IMR-90 (cell line): ENCODE data around the gene FRMD6. TPM values are rescaled to one million over a fixed set of nuclear protein-coding genes. Genes with fewer than 3 reads are reported as not detected.

Experiments used
- ATAC-seq: fragments of 200-7000 bp; cut with Tn5 transposase; 2 replicates; pipeline ENCODE4 v1.9.1; 2020; ENCODE audit warnings: low read depth, mild to moderate bottlenecking, moderate library complexity
- BruUV-seq: library from RNA; stranded (reverse); fragments of 400-500 nt; replicated peaks from 2 replicates; lab custom pipeline; 2021; lab: Mats Ljungman, UMichigan
- CTCF ChIA-PET: fragments of 300-600 bp; formaldehyde crosslinking; extraction: SDS; loops from one replicate; lab custom pipeline; 2021; ENCODE audit warnings: antibody characterized with exemption; lab: Yijun Ruan, JAX
- POLR2A ChIA-PET: fragments of 300-600 bp; sonication (Branson Sonifier 250); formaldehyde crosslinking; loops from one replicate; lab custom pipeline; 2022; ENCODE audit warnings: antibody characterized with exemption; ENCODE audit not compliant: unreplicated experiment; lab: Charles Lee
- DNase-seq: peaks from one replicate; pipeline ENCODE4 v3.0.0; 2013
- H2AFZ ChIP-seq: replicated peaks from 2 replicates; pipeline ENCODE3; 2013; ENCODE audit warnings: low read length, mild to moderate bottlenecking; ENCODE audit not compliant: poor library complexity
- H2AK5ac ChIP-seq: 2 replicates; pipeline ENCODE4 v1.6.1; 2013; ENCODE audit warnings: low read depth, low read length, inconsistent platforms
- H2AK9ac ChIP-seq: replicated peaks from 2 replicates; pipeline ENCODE3; 2013; ENCODE audit warnings: mild to moderate bottlenecking, low read depth, low read length, moderate library complexity; ENCODE audit not compliant: poor library complexity
- H2BK120ac ChIP-seq: 2 replicates; pipeline ENCODE4 v1.6.1; 2013; ENCODE audit warnings: low read depth, low read length, inconsistent platforms
- H2BK15ac ChIP-seq: 3 replicates; pipeline ENCODE4 v1.6.1; 2013; ENCODE audit warnings: low read depth, low read length, inconsistent platforms
- H2BK20ac ChIP-seq: 2 replicates; pipeline ENCODE4 v1.6.1; 2013; ENCODE audit warnings: low read depth, mild to moderate bottlenecking, inconsistent platforms, low read length, moderate library complexity
- H2BK5ac ChIP-seq: 2 replicates; pipeline ENCODE4 v1.6.1; 2013; ENCODE audit warnings: mild to moderate bottlenecking, low read depth, low read length, inconsistent platforms; ENCODE audit not compliant: poor library complexity, severe bottlenecking
- H3K14ac ChIP-seq: replicated peaks from 2 replicates; pipeline ENCODE4 v1.6.1; 2013; ENCODE audit warnings: low read depth, low read length, inconsistent platforms
- H3K18ac ChIP-seq: 2 replicates; pipeline ENCODE4 v1.6.1; 2013; ENCODE audit warnings: low read depth, low read length, control low read depth
- H3K23ac ChIP-seq: 2 replicates; pipeline ENCODE4 v1.6.1; 2013; ENCODE audit warnings: low read depth, low read length, inconsistent platforms
- H3K27ac ChIP-seq: 2 replicates; pipeline ENCODE4 v1.5.1; 2013; ENCODE audit warnings: mild to moderate bottlenecking, control low read depth, low read length; ENCODE audit not compliant: insufficient read depth
- H3K27me3 ChIP-seq: 2 replicates; pipeline ENCODE4 v1.6.1; 2013; ENCODE audit warnings: low read length; ENCODE audit not compliant: control insufficient read depth, insufficient read depth
- H3K36me3 ChIP-seq: 2 replicates; pipeline ENCODE4 v1.6.1; 2013; ENCODE audit warnings: low read length, mixed read lengths; ENCODE audit not compliant: control insufficient read depth, insufficient read depth
- H3K4ac ChIP-seq: 2 replicates; pipeline ENCODE4 v1.6.1; 2013; ENCODE audit warnings: low read depth, low read length, inconsistent platforms
- H3K4me1 ChIP-seq: 2 replicates; pipeline ENCODE4 v1.6.1; 2013; ENCODE audit warnings: low read length, mixed read lengths; ENCODE audit not compliant: control insufficient read depth, insufficient read depth
- H3K4me2 ChIP-seq: 2 replicates; pipeline ENCODE4 v1.6.1; 2013; ENCODE audit warnings: low read depth, mild to moderate bottlenecking, control low read depth, low read length, moderate library complexity
- H3K4me3 ChIP-seq: 2 replicates; pipeline ENCODE4 v1.5.1; 2013; ENCODE audit warnings: low read depth, mild to moderate bottlenecking, control low read depth, low read length, moderate library complexity; ENCODE audit not compliant: insufficient read depth
- H3K56ac ChIP-seq: 2 replicates; pipeline ENCODE4 v1.6.1; 2013; ENCODE audit warnings: low read length, inconsistent platforms; ENCODE audit not compliant: insufficient read depth; ENCODE audit errors: extremely low read depth
- H3K79me1 ChIP-seq, 2 experiments: 2 replicates each; pipeline ENCODE4 v1.6.1; 2013; ENCODE audit warnings: low read length in 2 of 2, inconsistent platforms in 1 of 2, low read depth in 1 of 2
- H3K9ac ChIP-seq: 2 replicates; pipeline ENCODE4 v1.6.1; 2013; ENCODE audit warnings: low read depth, low read length, control low read depth
- H3K9me1 ChIP-seq: 2 replicates; pipeline ENCODE4 v1.6.1; 2013; ENCODE audit warnings: low read length, inconsistent platforms; ENCODE audit not compliant: insufficient read depth
- H3K9me3 ChIP-seq: 2 replicates; pipeline ENCODE4 v1.6.1; 2013; ENCODE audit warnings: low read length; ENCODE audit not compliant: control insufficient read depth, insufficient read depth
- H4K20me1 ChIP-seq: 2 replicates; pipeline ENCODE4 v1.6.1; 2013; ENCODE audit warnings: low read length, inconsistent platforms; ENCODE audit not compliant: insufficient read depth
- H4K5ac ChIP-seq: 2 replicates; pipeline ENCODE4 v1.6.1; 2013; ENCODE audit warnings: mild to moderate bottlenecking, low read depth, low read length, control low read depth
- H4K8ac ChIP-seq, 2 experiments: 2 replicates each; pipeline ENCODE4 v1.6.1; 2013; ENCODE audit warnings: low read depth in 2 of 2, low read length in 2 of 2, control low read depth in 1 of 2, inconsistent platforms in 1 of 2
- H4K91ac ChIP-seq: 2 replicates; pipeline ENCODE4 v1.6.1; 2013; ENCODE audit warnings: low read depth, low read length, inconsistent platforms; ENCODE audit not compliant: insufficient read depth
- CEBPB ChIP-seq: IDR thresholded peaks from 2 replicates; pipeline ENCODE4 v1.6.1; 2012; ENCODE audit warnings: low read depth, low read length, improper control_type of control experiment
- CTCF ChIP-seq: conservative IDR thresholded peaks from 2 replicates; pipeline ENCODE4 v1.5.1; 2012; ENCODE audit warnings: mild to moderate bottlenecking, low read depth, low read length, improper control_type of control experiment
- MXI1 ChIP-seq: IDR thresholded peaks from 2 replicates; pipeline ENCODE4 v1.6.1; 2012; ENCODE audit warnings: low read depth, mild to moderate bottlenecking, low read length, moderate library complexity, borderline replicate concordance
- POLR2A ChIP-seq: IDR thresholded peaks from 2 replicates; pipeline ENCODE4 v1.6.1; 2012; ENCODE audit warnings: mild to moderate bottlenecking, low read depth, low read length
- RAD21 ChIP-seq: IDR thresholded peaks from 2 replicates; pipeline ENCODE4 v1.6.1; 2012; ENCODE audit warnings: low read length, improper control_type of control experiment
- RCOR1 ChIP-seq: IDR thresholded peaks from 2 replicates; pipeline ENCODE4 v1.6.1; 2012; ENCODE audit warnings: mild to moderate bottlenecking, low read length, improper control_type of control experiment; ENCODE audit not compliant: insufficient replicate concordance
- RFX5 ChIP-seq: IDR thresholded peaks from 2 replicates; pipeline ENCODE4 v1.8.0; 2012; ENCODE audit warnings: low read depth, mild to moderate bottlenecking, low read length, moderate library complexity
- SMC3 ChIP-seq: fragments of 150-350 bp; IDR thresholded peaks from 2 replicates; pipeline ENCODE4 v1.6.1; 2016; ENCODE audit warnings: low read depth, mild to moderate bottlenecking, antibody characterized with exemption, low read length, moderate library complexity
- USF2 ChIP-seq: fragments of 150-350 bp; IDR thresholded peaks from 2 replicates; pipeline ENCODE4 v1.6.1; 2017; ENCODE audit warnings: mild to moderate bottlenecking, antibody characterized with exemption, low read length, low read depth
- WGBS, 2 experiments: methylation state at CpG; one replicate each; pipeline versions ENCODE4 v1.1.5 to v1.1.7; 2013; ENCODE audit warnings: missing lambda C conversion rate in 2 of 2; ENCODE audit not compliant: insufficient read length in 1 of 2; ENCODE audit errors: extremely low coverage in 2 of 2; 5-methylcytosine and 5-hydroxymethylcytosine counted together
- dilution Hi-C: fragments of 300-500 bp; cut with HindIII; formaldehyde crosslinking; loops from one replicate; pipeline ENCODE4 v1.14.3; 2018; ENCODE audit warnings: low sequenced_read_pairs; ENCODE audit not compliant: unreplicated experiment
- in situ Hi-C: fragments of 300-500 bp; cut with MboI; formaldehyde crosslinking; loops from 3 replicates; pipeline ENCODE4 v1.14.3; 2019; ENCODE audit warnings: low sequenced_read_pairs, inconsistent platforms, mixed read lengths
- intact Hi-C: fragments of 100-400 bp; cut with micrococcal nuclease; formaldehyde crosslinking; loops from 2 replicates; pipeline ENCODE4 v1.10.0; 2022
- polyA plus RNA-seq, 3 experiments: library from polyadenylated mRNA; depleted of rRNA; stranded (reverse); fragments of >200 nt; gene quantifications; 2 replicates each; pipeline ENCODE4 v1.2.3, GENCODE V29; 2012; ENCODE audit warnings: low replicate concordance in 1 of 3
- total RNA-seq: library from RNA; depleted of rRNA; stranded (reverse); fragments of >200 nt; gene quantifications from 2 replicates; pipeline ENCODE4 v1.2.3, GENCODE V29; 2012

The FRMD6 gene
- total and polyA plus RNA-seq, 2 of the 4 experiments (the other 2 are of a cell fraction): 243 to 682 TPM

GRCh38 chr14:51639668-51640316, 11.9 kb upstream of the FRMD6 start:
- Histone ChIP-seq H3K36me3 (peaks cover 2% of the 10 kb centered on the region; the same call in 1 of the 2 replicates), H3K9me1 (peaks cover 15% of the 10 kb centered on the region), H3K9ac (no peak overlapping the region), H4K20me1 (peaks cover 3% of the 10 kb centered on the region; the same call in 1 of the 2 replicates), H2AK5ac (no peak overlapping the region), H3K27ac (no peak overlapping the region), H3K56ac (no peak overlapping the region), H3K79me1 (peaks cover 12 to 54% of the 10 kb centered on the region in 2 experiments; a peak in 3 of 4 replicates), H3K9me3 (no peaks in the 10 kb centered on the region), H3K4me1 (peaks cover 10% of the 10 kb centered on the region), H3K18ac (no peak overlapping the region), H3K4me3 (no peak overlapping the region), H2AFZ (no peak overlapping the region), H3K27me3 (no peaks in the 10 kb centered on the region), H3K4ac (no peak overlapping the region), H2BK120ac (no peak overlapping the region), H2AK9ac (no peak overlapping the region), H2BK20ac (no peak overlapping the region), H3K4me2 (no peak overlapping the region), H4K91ac (no peak overlapping the region), H3K14ac (no peak overlapping the region), H3K23ac (no peak overlapping the region), H4K5ac (no peak overlapping the region), H4K8ac (no peak overlapping the region), H2BK15ac (no peak overlapping the region), H2BK5ac (no peak overlapping the region)
- ATAC-seq (no peak), DNase-seq (no peak)
- WGBS, 2 experiments: no CpG with 5 or more reads among the region's 5 CpGs
- dilution Hi-C loops: no loop called here
- BruUV-seq: no TSS peak
- CTCF ChIA-PET: interaction anchor here (0.6 kb wide), 1 partner anchor 37 kb away, joined by 3 read pairs; no protein-coding TSS in a partner anchor
- in situ Hi-C loops: no loop called here
- POLR2A ChIA-PET: no interaction called here
- intact Hi-C loops: loop anchor here (2.0 kb wide), 1 partner anchor 21 kb away; no protein-coding TSS in a partner anchor
- TF ChIP-seq CEBPB (no peak), MXI1 (no peak), USF2 (no peak), CTCF (no peak), SMC3 (no peak), RFX5 (no peak), RCOR1 (no peak), RAD21 (no peak), POLR2A (no peak)
